ENCODE results near the gene HOXA1.

Gene HOXA1

DNA sequence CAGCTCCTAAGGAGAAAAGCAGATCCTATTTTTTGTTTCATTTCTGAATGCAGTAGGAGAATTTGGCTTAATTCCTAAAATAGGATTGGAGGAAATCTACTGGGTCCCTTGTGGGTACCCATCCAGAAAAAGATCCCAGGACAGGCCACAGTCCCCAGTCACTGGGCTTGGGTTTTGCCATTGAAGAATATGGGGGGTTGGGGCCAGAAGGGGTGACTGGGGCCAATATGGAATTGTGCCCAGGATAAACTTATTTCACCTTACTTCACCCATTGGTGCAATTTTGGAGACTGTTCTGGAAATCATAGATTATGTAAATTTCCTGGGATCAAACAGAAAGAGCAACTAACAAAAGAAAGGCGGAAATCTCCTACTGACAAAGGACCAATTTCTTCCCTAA is 42.7 kb upstream of the HOXA1 start:
- H3K27ac Mint-ChIP-seq, result no peak overlapping the region
- H3K36me3 Mint-ChIP-seq (ENCODE audit: low read depth), result no peaks in the 10 kb centered on the region
- H3K9me3 Mint-ChIP-seq, result no peaks in the 10 kb centered on the region
- peaks cover 11% of the 10 kb centered on the region for H3K4me1 Mint-ChIP-seq (ENCODE audit: low read depth)
- DNase-seq (ENCODE audit: low spot score), result no peak
- peaks cover 40% of the 10 kb centered on the region for H3K27me3 Mint-ChIP-seq (ENCODE audit: low read depth)
- no peak overlapping the region for H3K4me3 Mint-ChIP-seq

DNA sequence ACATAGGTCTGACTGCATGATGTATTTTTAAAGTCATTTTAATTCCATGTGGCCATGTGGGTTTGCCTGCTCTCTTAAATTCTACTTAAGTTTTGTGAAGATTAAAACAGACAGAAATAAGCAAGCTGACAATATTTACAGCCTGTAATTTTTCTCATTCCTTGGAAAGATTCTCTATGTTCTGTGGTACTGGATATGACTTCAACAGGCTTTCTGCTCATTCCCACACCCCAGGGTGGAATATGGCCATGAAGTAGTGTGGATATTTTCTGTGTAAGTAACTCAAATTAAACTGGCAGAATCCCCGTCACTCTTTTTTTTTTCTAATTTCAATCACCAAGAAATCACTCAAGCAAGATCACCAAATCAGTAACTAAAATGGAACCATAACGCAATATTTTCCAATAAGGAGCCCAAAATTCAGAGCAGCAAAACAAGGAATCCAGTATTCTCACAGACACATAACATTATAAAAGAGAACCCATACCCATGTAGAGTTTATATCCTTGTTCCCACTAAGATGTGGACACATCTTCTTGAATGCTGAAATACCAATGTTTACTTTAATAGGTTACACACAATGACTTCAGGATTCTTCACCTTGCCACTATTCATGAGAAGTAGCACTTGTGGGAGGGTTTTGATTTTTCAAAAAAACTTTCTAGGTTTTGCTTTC is 42.0 kb upstream of the HOXA1 start:
- H3K27me3 Mint-ChIP-seq (ENCODE audit: low read depth), result peaks cover 46% of the 10 kb centered on the region
- H3K36me3 Mint-ChIP-seq (ENCODE audit: low read depth), result no peaks in the 10 kb centered on the region
- H3K4me1 Mint-ChIP-seq (ENCODE audit: low read depth), result peaks cover 11% of the 10 kb centered on the region
- no peak overlapping the region for H3K4me3 Mint-ChIP-seq
- DNase-seq (ENCODE audit: low spot score), result no peak
- H3K27ac Mint-ChIP-seq, result no peak overlapping the region
- H3K9me3 Mint-ChIP-seq, result no peaks in the 10 kb centered on the region

DNA sequence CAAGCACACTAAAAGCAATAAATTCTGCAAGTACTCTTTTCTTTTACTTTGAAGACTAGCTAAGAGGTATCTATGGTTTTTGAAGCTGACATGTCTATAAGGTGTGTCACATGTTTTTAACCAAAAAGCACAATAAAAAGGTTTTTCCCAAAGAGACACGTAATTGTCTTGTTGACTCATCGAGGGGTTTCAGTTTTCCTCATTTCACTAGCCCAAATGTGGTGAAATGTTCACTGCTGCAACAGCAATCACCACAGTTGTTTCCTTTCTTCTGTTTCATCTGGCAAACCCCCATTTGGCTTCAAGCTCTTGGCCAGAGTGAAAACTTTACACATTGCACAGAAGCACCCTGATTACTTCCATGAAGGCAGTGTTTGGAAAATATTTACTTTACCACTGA is 38.6 kb upstream of the HOXA1 start:
- Mint-ChIP-seq H3K9me3 (no peaks in the 10 kb centered on the region), H3K36me3 (ENCODE audit: low read depth) (peaks cover 2% of the 10 kb centered on the region), H3K27me3 (ENCODE audit: low read depth) (peaks cover 59% of the 10 kb centered on the region), H3K4me3 (no peak overlapping the region), H3K27ac (no peak overlapping the region), H3K4me1 (ENCODE audit: low read depth) (peaks cover 11% of the 10 kb centered on the region)
- peak; percentile 20 for DNase-seq (ENCODE audit: low spot score)

DNA sequence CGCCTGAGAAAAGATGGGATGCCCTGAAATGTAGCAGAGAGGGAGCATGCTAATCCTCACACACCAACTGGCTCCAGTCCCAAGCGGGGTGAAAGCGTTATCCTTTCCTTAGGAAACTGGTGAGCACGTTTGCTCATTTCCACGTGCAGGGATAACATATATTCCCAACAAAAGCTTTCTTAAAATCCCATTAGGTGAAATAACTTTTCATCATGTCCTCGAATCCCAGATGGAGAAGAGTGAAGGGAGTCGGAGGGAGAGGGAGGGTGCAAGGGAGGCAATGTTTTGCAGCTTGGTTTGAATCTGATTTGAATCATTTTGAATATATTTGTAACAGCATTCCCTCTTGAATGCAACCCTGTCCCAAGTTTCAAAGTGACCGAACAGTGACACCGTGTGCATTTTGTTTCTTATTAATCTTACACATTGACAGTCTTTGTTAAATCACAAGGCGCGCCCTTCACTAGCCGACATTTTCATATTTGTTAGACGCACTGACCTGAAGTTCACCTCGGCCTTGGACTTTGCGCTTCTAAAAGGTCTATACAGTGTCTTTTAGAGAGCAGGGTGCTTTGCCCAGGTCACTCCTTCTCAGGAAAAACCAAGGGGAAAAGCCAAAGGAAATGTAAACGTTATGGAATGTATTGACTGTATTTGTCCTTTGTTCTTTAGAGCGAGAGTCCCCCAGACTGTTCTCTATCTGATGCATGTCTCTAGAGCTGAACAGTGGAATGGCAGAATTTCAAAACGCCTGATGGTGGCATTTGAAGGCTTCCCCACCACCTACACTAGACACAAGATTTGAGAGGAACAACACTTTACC is 37.8 kb upstream of the HOXA1 start:
- Mint-ChIP-seq H3K36me3 (ENCODE audit: low read depth) (peaks cover 2% of the 10 kb centered on the region), H3K27me3 (ENCODE audit: low read depth) (peaks cover 65% of the 10 kb centered on the region), H3K27ac (no peak overlapping the region), H3K4me3 (no peak overlapping the region), H3K9me3 (no peaks in the 10 kb centered on the region), H3K4me1 (ENCODE audit: low read depth) (peaks cover 11% of the 10 kb centered on the region)
- DNase-seq (ENCODE audit: low spot score), result no peak

DNA sequence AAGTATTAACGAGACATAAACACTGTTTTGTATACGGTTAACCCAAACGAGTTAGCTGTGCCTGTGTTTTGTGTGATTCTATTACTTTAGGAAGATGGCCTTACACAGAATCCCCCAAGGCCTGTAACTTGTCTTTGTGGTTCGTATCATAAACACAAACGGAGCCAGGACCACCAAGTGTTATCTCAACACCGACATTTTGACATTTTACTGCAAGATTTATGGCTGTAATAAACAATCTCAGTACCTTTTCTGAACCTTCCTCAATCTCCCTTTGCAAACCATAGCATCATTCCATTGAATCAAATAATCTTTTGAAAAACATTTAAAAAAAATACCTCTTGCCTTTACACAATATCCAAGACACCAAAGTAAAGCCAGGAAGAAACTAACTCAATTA is 37.2 kb upstream of the HOXA1 start:
- Mint-ChIP-seq H3K27me3 (ENCODE audit: low read depth) (peaks cover 64% of the 10 kb centered on the region), H3K36me3 (ENCODE audit: low read depth) (peaks cover 2% of the 10 kb centered on the region), H3K4me3 (no peak overlapping the region), H3K9me3 (no peaks in the 10 kb centered on the region), H3K4me1 (ENCODE audit: low read depth) (peaks cover 11% of the 10 kb centered on the region), H3K27ac (no peak overlapping the region)
- no peak for DNase-seq (ENCODE audit: low spot score)

DNA sequence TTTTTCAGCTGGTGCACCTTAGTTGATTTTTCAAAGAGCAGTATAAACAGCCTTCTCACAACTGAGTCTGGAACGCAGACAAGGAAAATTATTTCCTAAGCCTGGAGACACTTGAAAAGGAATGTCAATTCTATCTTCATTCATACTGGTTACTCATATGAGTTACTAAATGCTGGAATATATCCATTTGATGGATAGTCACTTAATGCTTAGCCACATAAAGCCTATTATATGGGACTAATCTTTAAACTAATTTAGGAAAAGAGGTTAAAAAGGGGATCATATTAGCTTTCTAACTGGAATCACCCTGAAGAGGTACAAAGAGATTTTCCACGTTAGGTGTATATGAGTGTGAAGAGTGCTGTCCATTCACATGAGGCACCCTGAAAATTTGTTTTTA is 36.4 kb upstream of the HOXA1 start:
- Mint-ChIP-seq H3K9me3 (no peaks in the 10 kb centered on the region), H3K27ac (no peak overlapping the region), H3K4me3 (peak overlapping the region; percentile 12), H3K36me3 (ENCODE audit: low read depth) (peaks cover 2% of the 10 kb centered on the region), H3K4me1 (ENCODE audit: low read depth) (peaks cover 11% of the 10 kb centered on the region), H3K27me3 (ENCODE audit: low read depth) (peaks cover 63% of the 10 kb centered on the region)
- no peak for DNase-seq (ENCODE audit: low spot score)

DNA sequence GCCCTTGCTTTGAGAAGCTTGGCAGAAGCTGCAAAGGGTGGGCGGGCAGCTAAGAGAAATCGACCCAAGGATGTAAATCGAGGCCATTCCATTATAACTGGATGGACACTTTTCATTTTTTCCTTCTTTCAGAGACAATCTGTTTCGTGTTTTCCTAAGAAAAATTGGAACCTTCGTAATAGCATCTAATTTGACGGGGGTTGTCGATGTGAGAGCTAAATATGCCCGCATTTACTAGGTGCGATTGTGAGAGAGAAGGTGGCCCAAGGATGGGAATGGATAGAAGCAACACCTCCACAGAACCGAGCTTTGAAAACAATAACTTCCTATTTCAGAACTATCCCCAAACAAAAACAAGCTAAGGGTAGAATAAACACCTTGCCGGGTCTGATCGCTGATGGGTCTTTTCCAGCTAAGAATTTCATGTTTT is 35.6 kb upstream of the HOXA1 start:
- Mint-ChIP-seq H3K4me3 (peak overlapping the region; percentile 55), H3K4me1 (ENCODE audit: low read depth) (peaks cover 11% of the 10 kb centered on the region), H3K27ac (no peak overlapping the region), H3K9me3 (no peaks in the 10 kb centered on the region), H3K27me3 (ENCODE audit: low read depth) (peaks cover 65% of the 10 kb centered on the region), H3K36me3 (ENCODE audit: low read depth) (peaks cover 2% of the 10 kb centered on the region)
- DNase-seq (ENCODE audit: low spot score), result no peak

DNA sequence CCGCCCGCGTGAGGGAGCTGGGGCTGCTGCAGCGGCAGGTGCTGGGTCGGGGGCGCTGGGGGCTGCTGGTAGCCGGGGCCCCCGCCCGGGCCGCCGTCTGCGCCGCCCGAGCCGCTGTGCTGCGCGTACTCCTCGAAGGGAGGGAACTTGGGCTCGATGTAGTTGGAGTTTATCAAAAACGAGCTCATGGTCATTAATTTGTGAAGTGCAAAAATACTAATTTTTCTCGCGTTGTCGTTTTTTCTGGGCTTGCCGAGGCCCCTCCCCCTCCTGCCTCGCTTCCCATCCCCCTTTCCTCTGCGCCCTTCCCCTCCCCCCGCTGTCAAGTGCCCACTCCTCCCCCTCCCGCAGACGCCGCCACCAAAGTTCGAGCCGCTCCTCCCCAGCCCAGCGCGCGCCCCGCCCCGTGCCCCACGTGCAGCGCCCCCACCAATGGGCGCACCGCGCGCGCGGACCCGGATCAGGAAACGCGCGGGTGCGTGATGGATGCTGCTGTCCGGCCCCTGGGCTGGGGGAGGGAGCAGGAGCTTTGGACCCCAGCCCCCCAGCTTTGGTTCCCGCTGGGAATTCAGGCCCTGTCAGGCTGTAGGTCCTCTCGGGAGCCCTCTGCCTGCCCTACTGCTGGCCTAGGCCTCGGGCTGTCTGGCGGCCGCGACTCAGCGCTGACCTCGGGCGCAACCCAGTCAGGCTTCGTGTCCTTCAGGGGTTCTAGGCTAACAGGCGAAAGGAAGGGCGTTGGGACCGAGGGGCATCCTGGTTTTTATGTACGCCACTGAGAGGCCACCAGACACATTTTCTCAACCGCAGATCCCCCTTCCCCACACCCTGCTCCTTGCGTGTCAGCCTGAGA is 35.0 kb upstream of the HOXA1 start, which contains the start of gene HOXA4:
HOXA4 (minus strand) TSS at position 218 of the 850 bp plus-strand sequence; CDS start at position 194, 24 bp downstream.
- Mint-ChIP-seq H3K36me3 (ENCODE audit: low read depth) (peaks cover 2% of the 10 kb centered on the region), H3K27ac (no peak within 1 kb of the TSS), H3K4me1 (ENCODE audit: low read depth) (peaks cover 11% of the 10 kb centered on the region), H3K4me3 (peak within 1 kb of the TSS; percentile 65), H3K27me3 (ENCODE audit: low read depth) (peaks cover 64% of the 10 kb centered on the region), H3K9me3 (no peaks in the 10 kb centered on the region)
- peak; percentile 64 for DNase-seq (ENCODE audit: low spot score)

DNA sequence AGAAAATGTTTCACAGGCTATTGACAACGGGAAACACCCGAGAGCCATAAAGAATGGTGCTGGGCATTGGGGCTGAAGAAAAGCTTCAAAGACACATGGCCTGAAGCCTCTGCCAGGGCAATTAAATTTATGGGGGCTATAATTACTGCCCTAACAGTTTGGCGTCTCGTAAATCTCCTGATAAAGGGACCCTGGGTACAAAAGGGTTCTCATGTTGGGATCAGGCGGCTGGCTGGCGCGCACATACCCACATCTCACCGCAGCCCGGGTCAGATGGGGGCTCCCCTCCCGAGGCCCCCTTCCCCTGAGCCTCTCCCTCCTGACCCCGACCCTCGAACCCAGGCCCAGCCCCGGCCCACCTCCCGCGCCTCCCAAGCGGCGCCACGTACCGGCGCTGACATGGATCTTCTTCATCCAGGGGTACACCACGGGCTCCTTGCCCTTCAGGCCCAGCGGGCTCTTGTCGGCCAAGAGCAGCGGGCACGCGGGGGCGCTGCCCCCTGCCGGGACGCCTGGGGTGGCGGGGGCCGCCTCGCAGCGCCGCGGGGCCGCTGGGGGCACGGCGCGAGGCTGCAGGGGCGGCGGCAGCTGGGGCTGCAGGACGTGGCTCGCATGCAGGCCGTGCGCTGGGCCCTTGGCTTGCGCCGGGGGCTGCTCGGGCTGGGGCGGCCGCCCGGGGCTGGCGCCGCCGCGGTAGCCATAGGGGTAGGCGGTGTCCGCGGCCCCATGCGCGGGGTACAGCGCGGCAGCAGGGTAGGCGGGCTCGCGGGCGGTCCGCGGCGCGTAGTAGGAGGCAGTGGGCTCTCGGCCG is 34.1 kb upstream of the HOXA1 start:
- no peak overlapping the region for H3K27ac Mint-ChIP-seq
- H3K9me3 Mint-ChIP-seq, result no peaks in the 10 kb centered on the region
- peaks cover 2% of the 10 kb centered on the region for H3K36me3 Mint-ChIP-seq (ENCODE audit: low read depth)
- no peak for DNase-seq (ENCODE audit: low spot score)
- no peak overlapping the region for H3K4me3 Mint-ChIP-seq
- H3K27me3 Mint-ChIP-seq (ENCODE audit: low read depth), result peaks cover 61% of the 10 kb centered on the region
- peaks cover 9% of the 10 kb centered on the region for H3K4me1 Mint-ChIP-seq (ENCODE audit: low read depth)

DNA sequence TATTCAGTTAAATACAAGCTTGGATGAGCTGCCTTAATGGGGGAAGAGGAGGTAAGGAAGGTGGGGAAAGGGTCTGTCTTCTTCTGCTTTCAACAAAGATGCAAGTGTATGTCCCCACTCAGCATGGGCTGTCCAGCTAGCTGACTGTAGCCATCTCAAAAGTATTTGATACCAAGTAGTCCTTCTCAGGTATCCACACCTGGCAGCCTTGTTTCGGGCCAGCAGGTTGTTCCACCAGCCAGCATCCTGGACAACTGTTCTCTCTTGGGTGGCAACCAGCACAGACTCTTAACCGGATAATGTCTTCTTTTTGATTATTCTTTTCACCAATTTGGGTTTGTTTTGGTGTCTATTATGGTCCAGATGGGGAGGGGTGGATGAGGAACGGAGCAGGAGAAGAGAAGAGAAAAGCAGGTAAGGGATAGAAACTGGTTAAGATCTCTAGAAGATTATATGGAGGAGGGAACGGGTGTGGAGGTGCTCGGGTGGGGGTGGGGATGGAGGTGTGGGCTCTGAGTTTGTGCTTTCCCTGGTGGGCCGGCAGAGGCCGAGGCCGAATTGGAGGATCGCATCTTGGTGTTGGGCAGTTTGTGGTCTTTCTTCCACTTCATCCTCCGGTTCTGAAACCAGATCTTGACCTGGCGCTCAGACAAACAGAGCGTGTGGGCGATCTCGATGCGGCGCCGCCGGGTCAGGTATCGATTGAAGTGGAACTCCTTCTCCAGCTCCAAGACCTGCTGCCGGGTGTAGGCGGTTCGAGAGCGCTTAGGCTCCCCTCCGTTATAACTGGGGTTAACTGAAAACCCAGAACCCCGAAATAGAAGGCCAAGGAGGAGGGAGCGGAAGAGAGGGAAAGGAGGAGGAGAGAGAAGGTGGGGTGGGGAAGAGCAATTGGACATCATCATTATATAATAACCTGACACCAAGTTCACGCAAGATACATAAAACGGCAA is 33.3 kb upstream of the HOXA1 start:
- Mint-ChIP-seq H3K9me3 (no peaks in the 10 kb centered on the region), H3K36me3 (ENCODE audit: low read depth) (peaks cover 2% of the 10 kb centered on the region), H3K27ac (no peak overlapping the region), H3K27me3 (ENCODE audit: low read depth) (peaks cover 54% of the 10 kb centered on the region), H3K4me1 (ENCODE audit: low read depth) (peaks cover 3% of the 10 kb centered on the region), H3K4me3 (peak overlapping the region; percentile 17)
- no peak for DNase-seq (ENCODE audit: low spot score)

DNA sequence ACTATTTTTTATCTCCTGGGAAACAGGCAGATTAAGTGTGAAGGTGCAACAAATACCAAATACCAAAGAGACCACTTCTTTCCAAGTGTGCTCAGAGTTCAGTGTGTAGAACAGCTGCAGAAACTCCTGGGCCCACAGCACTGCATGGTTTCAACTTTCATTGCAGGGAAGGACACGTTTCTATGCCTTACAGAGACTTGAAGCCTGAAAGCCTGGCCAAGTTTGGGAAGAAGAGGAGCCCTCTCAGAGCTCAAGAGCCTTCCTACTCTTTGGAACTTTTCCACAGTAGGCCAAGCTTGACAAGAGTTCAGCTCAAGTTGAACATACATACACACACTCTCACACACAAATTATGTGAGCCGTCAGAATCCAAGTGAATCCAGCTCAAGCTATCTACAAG is 32.2 kb upstream of the HOXA1 start:
- H3K9me3 Mint-ChIP-seq, result no peaks in the 10 kb centered on the region
- no peak for DNase-seq (ENCODE audit: low spot score)
- no peak overlapping the region for H3K4me3 Mint-ChIP-seq
- peaks cover 2% of the 10 kb centered on the region for H3K36me3 Mint-ChIP-seq (ENCODE audit: low read depth)
- H3K27ac Mint-ChIP-seq, result no peak overlapping the region
- peaks cover 44% of the 10 kb centered on the region for H3K27me3 Mint-ChIP-seq (ENCODE audit: low read depth)
- no peaks in the 10 kb centered on the region for H3K4me1 Mint-ChIP-seq (ENCODE audit: low read depth)

DNA sequence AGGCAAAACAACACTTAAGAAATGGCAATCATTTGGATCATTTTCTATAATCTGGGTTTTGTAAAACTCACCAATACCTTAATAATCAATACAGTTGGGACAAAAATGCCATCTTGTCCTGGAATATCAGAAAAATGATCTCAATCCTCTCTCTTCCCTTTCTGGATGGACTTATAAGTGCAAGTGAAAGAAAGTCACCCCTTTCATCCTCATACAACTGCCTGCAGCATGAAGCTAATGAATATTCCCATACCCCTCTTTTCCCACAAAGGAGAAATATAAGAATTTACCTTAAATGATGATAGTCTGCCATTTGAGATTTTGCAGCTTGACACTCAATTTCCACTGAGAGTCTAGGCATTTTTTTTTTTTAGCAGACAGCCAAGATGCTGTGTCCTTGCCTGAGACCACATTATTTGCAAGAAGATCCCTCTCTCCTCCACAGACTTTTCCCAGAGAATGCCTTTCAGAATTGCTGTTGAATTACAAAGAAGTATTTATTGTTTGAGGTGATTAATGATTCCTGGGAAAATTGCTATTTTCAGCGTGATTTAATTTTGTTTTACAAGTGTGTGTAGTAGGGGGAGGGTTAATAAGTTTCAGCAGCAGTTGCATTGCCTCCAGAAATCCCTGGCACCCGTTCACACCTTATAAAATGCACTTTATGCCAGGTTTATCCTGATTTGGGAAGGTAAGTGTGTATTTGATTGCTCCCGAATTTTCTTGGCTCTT is 31.0 kb upstream of the HOXA1 start:
- DNase-seq (ENCODE audit: low spot score), result no peak
- Mint-ChIP-seq H3K4me3 (no peak overlapping the region), H3K9me3 (no peaks in the 10 kb centered on the region), H3K36me3 (ENCODE audit: low read depth) (peaks cover 2% of the 10 kb centered on the region), H3K4me1 (ENCODE audit: low read depth) (no peaks in the 10 kb centered on the region), H3K27ac (no peak overlapping the region), H3K27me3 (ENCODE audit: low read depth) (peaks cover 37% of the 10 kb centered on the region)
